HG03159 (cell line): ENCODE data around the gene SPTSSA.
"Not testable (repeated sequence)": the region's sequence is repeated elsewhere in the genome, so short reads cannot be mapped to it uniquely, and the experiment has no call there.

Experiments
- ATAC-seq: cut with Tn5 transposase; IDR thresholded peaks from one replicate; pipeline ENCODE4 v1.9.1; 2021; ENCODE audit warnings: mild to moderate bottlenecking, moderate library complexity; ENCODE audit not compliant: unreplicated experiment

The SPTSSA gene

DNA sequence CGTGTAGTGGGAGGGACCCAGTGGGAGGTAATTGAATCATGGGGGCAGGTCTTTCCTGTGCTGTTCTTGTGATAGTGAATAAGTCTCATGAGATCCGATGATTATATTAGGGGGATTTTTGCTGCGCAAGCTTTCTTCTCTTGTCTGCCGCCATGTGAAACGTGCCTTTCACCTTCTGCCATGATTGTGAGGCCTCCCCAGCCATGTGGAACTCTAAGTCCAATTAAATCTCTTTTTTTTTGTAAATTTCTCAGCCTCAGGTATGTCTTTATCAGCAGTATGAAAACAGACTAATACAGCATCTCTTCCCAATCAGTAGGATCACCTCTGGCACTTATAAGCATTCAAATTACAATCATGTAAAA, 34.0 kb downstream of the SPTSSA start:
- not testable (repeated sequence) for ATAC-seq

DNA sequence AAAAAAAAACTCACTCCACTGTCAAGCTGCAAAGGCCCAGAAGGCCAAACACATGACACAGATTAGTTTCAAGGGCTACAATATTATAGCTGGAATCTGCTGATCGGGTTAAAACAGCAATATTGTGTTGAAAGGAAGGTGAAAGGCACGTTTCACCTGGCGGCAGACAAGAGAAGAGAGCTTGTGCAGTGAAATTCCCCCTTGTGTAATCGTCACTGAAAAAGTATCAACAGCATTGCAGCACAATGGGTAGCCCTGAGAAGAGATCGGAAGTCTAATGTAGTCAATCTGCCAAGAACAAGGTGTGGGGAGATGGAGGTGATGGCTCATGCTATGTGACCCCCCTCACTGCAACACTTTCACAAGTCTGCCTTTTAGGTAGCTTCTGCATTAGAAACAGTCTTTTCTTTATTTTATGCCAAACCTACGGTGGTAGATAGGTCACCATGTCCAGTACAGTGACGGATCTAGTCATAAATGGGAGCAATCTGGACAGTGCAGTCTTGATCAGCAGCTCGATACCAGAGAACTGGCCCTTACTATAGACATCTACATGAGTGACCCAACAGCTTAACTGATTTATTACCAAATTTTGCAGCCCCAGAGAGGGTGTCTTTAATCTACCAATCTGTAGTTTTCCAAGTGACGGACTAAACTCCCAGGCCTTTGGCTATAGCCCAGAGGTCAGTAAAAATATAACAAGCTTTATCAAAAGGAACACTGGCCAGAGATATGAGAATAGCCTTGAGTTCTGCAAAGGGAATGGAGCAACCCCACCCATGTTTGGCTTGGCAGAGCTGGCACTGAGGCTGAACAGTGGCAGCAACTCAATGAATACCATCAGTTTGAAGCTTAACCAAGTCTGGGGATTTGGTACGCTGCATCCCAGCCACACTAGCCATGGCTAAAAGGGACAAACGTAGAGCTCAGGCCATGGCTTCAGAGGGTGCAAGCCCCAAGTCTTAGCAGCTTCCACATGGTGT, 35.4 kb downstream of the SPTSSA start:
- ATAC-seq = no peak

DNA sequence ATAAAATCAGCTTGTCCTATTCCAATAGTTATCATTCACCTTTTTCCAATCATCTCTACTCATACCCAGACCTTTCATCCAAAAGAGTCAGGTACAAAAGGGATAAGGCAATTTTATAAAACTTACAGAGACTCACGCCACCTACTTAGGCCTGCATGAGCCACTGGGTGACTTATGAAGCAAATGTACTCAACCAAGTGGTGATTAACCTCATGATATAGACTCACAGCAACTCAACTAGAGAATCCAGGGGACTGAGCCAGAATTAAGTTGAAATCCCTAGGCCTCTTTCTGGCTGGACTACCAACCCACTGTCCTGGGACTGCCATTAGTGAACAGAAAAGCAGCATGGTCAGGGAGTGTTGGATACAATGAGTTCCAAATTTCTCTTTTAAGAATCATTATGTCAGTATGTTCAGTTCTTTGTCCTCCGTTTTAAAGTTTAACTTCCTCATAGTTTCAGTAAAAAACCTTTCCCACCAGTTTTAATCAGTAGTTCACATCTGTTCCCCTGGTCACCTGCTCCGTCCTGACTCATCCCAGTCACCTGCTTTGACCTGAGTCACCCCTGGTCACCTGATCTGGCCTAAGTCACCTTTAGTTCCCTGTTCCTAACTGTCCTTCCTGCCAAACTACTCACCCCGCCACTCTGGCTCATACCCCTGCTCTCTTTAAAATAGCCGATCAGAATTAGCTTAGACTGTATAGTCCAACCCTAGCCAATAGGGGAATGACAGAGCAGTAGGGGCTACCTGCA, 36.8 kb downstream of the SPTSSA start:
- ATAC-seq = no peak

DNA sequence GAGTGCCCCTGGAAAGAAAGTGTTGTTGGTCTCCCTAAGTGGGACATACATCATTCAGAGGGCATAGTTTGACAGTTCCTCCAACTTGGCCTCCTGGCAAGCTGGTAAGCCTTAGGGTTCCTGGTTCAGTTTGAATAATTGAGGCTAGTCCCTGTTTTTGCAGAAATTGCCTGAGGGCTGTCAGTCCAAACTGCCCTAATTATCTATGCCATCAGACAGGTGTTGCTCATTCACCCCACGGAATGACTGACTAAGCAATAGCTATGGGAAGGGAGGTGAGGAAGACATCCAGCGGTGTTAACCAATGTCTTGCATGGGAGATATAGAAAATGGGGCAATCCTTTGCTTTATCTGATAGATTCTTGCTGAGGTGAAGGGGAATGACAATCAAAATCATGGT, 37.6 kb downstream of the SPTSSA start:
- no peak for ATAC-seq

DNA sequence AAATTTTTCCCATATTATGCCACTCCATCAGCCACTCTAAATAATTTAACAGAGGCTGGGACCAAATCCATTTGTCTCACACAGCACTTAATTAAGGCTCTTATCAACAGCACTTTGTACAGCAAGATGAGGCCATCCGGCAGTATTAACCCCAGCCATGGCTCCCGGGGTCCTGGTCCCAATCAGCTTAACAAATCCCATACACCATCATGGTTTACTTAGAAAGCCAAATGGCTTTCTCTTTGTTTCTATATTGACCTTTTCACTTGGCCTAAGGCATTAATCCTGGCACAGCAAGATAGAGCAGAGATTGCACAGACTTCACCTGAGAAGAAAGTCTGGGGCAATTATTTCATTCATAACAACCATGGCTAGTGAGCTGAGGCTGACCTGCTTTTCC, 38.6 kb downstream of the SPTSSA start:
- no peak for ATAC-seq

DNA sequence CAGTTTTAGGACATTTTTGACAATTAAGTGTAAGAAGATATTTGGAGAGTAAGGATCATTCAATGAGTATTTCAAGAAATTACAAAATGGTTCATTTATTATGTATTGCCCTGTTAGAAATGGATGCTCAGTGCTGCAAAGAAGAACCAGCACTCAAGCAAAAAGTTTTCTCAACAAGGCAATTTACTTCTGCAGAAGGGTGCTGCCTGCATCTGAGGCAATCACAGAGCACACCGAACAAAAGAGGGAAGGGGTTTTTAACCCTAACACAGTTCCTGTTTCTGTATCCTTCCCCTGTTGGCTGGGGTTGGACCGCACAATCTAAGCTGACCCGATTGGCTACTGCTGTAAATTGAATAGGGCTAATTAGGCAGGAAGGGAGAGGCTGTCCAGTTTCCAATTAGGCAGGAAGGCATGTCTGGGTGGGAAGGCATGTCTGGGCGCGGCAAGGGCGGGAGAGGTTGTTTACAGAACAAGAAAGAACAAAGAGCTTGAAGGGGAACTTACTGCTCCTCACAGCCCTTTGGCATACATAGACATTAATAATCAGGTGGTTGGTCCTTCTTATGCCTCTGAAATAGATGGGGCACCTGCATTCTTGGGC, 41.4 kb downstream of the SPTSSA start:
- ATAC-seq = no peak

DNA sequence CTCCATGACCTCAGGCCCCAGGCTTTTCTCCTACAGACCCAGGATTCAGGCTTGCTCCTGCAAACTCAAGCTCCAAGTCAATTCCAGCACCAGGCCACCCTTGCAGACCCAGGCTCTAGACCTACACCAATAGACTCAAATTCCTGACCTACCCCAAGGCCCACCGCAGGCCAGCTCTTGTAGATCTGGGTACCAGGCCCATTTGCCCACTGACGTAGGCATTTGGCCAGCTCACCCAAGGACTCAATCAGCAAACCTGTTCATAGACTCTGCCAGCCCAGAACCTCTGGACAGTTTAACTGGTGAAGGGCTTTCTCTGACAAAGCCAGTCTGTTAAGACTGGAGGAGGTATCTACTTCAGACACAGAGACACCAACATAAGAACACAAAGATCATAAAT, 52.3 kb downstream of the SPTSSA start:
- no peak for ATAC-seq

DNA sequence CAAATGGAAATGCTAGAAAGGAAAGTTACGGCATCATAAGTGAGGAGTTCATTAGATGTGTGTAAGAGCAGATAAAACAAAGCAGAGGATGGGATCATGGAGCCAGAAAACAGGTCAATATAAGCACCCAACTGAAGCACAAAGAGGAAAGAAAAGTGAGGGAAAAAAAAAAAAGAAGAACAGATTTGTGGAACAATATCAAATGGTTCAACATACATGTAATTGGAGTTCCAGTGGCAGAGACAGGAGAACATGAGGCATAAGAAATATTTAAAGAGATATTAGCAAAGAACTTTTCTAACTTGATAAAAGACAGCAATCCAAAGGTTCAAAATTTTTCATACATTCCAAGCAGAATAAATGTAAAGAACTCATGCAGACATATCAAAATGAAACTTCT, 54.1 kb downstream of the SPTSSA start:
- ATAC-seq = no peak

DNA sequence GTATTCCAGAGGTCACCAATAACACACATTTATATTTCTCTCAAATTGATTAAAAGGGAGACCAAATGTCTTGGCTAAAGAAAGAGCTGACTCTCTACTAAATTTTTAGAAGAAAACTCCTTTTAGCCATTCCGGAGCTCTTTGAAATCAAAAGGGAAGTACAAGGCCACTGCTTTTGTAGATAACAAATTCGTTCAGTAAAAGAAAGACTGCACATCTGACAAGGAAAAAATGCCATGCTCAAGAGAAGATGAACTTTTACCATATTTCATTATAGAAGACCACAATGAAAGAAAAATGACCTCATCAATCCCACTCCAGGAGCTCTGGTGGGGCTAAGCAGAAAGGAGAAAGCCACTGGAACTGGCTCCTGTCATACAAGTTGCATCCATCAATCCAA, 57.6 kb downstream of the SPTSSA start:
- ATAC-seq = no peak

DNA sequence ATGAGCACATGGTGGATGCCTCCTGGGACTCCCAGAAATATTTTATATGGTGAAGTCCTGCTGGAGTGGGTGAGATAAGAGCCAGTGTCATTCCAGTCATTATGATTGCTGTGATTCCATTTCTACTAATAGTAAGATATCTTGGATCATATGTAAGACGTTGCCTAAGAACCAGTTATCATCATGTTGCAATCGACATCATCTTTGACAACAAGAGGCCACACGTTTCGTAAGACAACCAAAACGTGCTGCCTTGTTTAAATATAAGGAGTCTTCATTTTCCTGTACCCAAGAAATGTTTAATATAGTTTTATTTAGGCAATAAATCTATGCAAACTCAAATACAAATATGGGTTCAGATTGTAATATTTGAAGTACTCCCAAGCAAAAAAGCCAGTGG, 58.4 kb downstream of the SPTSSA start:
- ATAC-seq = no peak

DNA sequence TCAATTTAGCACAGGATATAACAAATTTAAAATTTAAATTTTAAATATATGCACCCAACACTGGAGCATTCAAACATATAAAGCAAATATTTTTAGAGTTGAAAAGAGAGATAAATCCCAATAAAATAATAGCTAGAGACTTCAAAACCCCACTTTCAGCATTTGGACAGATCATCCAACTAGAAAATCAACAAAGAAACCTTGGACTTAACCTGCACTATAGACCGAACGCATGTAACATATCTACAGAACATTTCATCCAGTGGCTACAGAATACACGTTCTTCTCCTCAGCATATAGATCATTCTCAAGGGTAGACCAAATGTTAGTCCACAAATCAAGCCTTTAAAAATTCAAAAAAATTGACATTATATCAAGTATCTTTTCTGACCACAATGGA, 64.0 kb downstream of the SPTSSA start:
- no peak for ATAC-seq

DNA sequence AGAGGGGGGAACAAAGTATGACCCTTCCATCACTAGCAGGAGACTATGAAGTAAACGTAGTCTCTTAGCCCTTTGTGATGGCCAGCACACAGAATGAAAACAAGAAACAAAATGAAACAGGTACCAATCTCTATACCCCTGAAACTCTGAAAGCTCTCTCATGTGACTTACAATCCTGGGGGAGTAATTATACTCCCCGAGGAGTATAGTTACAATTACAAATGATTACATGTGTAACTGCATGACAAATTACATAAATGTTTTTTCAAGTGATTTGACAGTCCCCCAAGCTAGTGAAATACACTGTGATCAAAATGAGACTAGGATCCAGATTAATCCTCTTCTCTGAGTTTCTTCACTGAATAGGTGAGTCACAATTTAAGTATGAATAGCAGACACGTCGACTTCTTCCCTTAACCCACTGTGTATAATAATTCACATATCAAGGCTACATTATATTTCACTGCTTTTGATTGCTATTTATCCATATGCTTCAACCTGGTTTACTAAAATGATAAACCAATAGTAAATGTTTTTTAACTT, 74.0 kb downstream of the SPTSSA start:
- ATAC-seq = no peak

DNA sequence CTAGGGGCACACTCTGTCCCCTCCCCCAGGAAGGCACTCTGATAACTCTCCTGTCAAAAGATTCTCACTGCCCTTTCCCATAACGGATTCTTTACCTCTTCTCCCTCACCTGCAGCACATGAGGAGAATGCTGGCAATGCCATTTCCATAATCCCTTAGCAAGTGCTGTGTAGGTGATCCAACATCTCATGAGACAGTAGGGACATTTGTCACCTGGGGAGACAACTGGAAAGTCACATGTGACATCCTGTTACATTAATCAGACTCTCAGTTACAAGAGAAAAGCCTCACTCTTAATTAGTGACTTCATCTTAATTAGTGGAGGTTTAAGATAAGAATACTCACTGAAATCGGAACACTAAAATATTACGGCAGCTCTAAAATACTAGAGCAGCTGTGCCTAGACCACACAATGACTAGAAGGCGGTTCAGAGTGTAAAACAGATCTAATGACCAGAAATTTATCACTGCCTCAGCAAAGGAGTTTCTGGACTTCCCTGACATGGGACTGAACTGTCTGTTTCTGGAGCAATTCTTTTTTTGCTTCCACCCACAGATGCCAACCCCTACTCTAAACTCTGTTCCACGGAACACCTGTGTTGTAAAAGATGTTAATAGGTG, 75.1 kb downstream of the SPTSSA start:
- no peak for ATAC-seq

DNA sequence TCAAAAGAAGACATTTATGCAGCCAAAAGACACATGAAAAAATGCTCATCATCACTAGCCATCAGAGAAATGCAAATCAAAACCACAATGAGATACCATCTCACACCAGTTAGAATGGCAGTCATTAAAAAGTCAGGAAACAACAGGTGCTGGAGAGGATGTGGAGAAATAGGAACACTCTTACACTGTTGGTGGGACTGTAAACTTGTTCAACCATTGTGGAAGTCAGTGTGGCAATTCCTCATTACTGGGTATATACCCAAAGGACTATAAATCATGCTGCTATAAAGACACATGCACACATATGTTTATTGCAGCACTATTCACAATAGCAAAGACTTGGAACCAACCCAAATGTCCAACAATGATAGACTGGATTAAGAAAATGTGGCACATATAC, 76.2 kb downstream of the SPTSSA start:
- not testable (repeated sequence) for ATAC-seq

DNA sequence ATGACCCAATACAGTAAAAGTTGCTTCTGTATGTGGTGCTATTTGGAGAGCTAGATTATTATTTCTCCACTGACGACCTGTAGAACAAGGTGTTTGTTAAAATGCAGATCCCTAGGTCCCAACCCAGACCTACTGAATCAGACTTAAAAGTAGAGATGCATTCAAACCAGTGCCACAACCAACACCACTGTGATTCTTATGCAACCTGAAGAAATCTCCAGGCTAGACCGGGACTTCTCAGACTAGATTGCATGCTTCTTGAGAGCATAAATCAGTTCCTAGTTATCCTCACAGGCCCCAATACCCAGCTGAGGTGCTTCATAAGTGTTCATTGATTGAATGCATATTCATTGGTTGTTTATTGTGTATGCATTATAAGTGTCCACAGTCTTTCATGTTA, 78.2 kb downstream of the SPTSSA start:
- ATAC-seq = no peak
